ENCODE measurements around the gene RASAL3.

The RASAL3 gene

DNA sequence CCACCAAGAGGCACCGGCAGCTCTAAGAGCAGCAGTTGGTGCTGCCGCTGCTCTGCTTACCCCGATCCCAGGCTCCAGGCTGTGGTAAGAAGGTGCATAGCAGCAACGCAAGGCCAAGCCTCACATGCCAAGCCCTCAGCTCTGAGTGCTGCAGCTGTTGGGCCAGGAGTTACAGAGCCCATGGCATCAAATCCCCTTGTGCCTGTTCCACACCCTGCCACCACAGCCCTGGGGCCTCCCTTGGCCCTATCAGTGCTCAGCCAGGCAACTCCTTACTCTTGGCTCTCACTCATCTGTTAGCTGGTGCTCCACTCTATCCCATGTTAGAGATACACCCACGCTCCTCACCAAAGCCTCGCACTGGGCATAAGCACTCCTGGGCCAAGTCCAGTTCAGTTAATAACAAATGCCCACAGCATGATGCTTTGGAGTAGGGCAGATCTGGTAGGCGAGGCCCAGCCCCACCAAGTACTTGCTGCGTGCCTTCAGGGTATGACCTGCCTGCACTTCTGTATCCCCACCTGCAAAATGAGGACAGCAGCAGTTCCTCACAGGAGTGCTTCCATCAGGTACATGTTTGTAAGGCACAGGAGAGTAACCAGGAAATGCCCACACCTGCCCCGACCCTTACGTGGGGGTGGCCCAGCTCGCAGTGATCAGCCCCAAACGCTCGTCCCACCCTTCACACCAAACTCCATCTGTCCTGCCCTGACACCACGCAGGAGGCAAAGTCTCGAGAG, 61.8 kb downstream of the RASAL3 start:
- H3K4me3 ChIP-seq (ENCODE audit: low read length), result no peak overlapping the region

More for the DNA sequence above, 61.8 kb downstream of the RASAL3 start:
- no peak for DNase-seq (ENCODE audit: low read depth, low spot score)
